ENCODE results near the gene SLC66A2. TPM values are rescaled to one million over a fixed set of nuclear protein-coding genes. Genes with fewer than 3 reads are reported as not detected.

The SLC66A2 gene
- total RNA-seq, 1 experiment from 2014 or later = 21.7 TPM

- Mint-ChIP-seq H3K9me3 (ENCODE audit: unreplicated experiment) (peaks cover 22% of the 10 kb centered on the region), H3K4me1 (ENCODE audit: insufficient read depth, unreplicated experiment) (no peaks in the 10 kb centered on the region), H3K27ac (ENCODE audit: low read depth, unreplicated experiment) (no peak overlapping the region), H3K36me3 (ENCODE audit: insufficient read depth, unreplicated experiment) (peaks cover 36% of the 10 kb centered on the region), H3K27me3 (ENCODE audit: insufficient read depth, unreplicated experiment) (no peaks in the 10 kb centered on the region), H3K4me3 (ENCODE audit: unreplicated experiment) (no peak overlapping the region)
- no TSS peak for BruUV-seq (replicated peaks)
- intact Hi-C loops (cut with micrococcal nuclease) = no loop called here
- ChIA-PET CTCF (no interaction called here), POLR2A (no interaction called here)
- TF ChIP-seq, protein P1, sequence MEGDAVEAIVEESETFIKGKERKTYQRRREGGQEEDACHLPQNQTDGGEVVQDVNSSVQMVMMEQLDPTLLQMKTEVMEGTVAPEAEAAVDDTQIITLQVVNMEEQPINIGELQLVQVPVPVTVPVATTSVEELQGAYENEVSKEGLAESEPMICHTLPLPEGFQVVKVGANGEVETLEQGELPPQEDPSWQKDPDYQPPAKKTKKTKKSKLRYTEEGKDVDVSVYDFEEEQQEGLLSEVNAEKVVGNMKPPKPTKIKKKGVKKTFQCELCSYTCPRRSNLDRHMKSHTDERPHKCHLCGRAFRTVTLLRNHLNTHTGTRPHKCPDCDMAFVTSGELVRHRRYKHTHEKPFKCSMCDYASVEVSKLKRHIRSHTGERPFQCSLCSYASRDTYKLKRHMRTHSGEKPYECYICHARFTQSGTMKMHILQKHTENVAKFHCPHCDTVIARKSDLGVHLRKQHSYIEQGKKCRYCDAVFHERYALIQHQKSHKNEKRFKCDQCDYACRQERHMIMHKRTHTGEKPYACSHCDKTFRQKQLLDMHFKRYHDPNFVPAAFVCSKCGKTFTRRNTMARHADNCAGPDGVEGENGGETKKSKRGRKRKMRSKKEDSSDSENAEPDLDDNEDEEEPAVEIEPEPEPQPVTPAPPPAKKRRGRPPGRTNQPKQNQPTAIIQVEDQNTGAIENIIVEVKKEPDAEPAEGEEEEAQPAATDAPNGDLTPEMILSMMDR (IDR thresholded peaks at IDR 0.05; ENCODE audit: unreplicated experiment) = no peak
- no peak for DNase-seq (ENCODE audit: unreplicated experiment)
Measured at GRCh38 chr18:79900610-79901570, 50.6 kb downstream of the SLC66A2 start.

DNA sequence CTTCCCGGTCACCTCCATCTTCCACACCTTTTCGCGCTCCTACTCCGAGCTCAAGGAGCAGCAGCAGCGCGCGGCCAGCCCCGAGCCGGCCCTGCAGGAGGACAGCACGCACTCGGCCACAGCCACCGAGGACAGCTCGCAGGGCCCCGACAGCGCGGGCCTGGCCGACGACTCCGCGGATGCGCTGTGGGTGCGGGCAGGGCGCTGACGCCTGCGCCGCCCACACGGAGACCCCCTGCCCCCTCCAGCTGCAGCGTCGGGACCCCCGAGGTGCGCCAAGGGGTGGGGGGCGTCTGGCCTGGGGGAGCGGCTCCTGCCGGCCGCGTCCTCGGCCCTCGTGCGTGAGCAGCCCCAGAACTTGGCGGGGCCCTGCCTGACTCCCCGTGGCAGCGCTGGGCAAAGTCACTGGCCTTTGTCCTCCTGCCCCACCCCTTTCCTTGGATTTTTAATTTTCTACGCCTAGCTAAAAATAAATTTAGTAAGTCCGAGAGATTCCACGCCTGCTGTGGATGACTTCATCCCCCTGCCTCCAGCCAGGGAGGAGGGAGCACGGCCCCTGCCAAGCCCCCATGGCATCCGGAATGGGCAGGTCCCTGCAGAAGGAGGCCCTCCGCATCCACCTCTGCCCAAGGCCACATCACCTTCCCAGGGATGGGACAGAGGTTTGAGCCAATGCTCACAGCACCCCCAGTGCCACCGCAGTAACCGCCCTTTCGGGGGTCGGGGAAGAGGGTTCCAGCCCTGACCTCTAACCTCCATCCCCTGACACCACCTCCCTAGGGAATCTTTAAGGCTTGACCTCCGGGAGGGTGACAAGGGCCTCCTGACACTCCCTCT lies 51.6 kb downstream of the SLC66A2 start:
- no peaks in the 10 kb centered on the region for H3K4me1 Mint-ChIP-seq (ENCODE audit: insufficient read depth, unreplicated experiment)
- CTCF ChIA-PET = no interaction called here
- TF ChIP-seq, protein P1 (IDR thresholded peaks at IDR 0.05; ENCODE audit: unreplicated experiment) = no peak
- no peak for DNase-seq (ENCODE audit: unreplicated experiment)
- H3K27ac Mint-ChIP-seq (ENCODE audit: low read depth, unreplicated experiment) = no peak overlapping the region
- no peak overlapping the region for H3K4me3 Mint-ChIP-seq (ENCODE audit: unreplicated experiment)
- intact Hi-C loops (cut with micrococcal nuclease) = no loop called here
- H3K36me3 Mint-ChIP-seq (ENCODE audit: insufficient read depth, unreplicated experiment) = peaks cover 30% of the 10 kb centered on the region
- POLR2A ChIA-PET = interaction anchor here (0.6 kb wide), 1 partner anchor 9 kb away, joined by 3 read pairs; no protein-coding TSS in a partner anchor
- H3K9me3 Mint-ChIP-seq (ENCODE audit: unreplicated experiment) = peaks cover 30% of the 10 kb centered on the region
- H3K27me3 Mint-ChIP-seq (ENCODE audit: insufficient read depth, unreplicated experiment) = no peaks in the 10 kb centered on the region
- BruUV-seq (replicated peaks) = no TSS peak

DNA sequence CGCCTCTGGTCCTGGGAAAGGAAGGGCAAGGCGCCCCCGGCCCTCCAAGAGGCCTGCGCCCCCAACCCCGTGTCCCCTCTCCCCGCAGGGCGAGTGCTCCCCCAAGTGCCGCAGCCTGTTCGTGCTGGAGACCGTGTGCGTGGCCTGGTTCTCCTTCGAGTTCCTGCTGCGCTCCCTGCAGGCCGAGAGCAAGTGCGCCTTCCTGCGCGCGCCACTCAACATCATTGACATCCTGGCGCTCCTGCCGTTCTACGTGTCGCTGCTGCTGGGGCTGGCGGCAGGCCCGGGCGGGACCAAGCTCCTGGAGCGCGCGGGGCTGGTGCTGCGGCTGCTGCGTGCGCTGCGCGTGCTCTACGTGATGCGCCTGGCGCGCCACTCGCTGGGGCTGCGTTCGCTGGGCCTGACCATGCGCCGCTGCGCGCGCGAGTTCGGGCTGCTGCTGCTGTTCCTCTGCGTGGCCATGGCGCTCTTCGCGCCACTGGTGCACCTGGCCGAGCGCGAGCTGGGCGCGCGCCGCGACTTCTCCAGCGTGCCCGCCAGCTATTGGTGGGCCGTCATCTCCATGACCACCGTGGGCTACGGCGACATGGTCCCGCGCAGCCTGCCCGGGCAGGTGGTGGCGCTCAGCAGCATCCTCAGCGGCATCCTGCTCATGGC lies 52.4 kb downstream of the SLC66A2 start:
- POLR2A ChIA-PET = no interaction called here
- peaks cover 38% of the 10 kb centered on the region for H3K9me3 Mint-ChIP-seq (ENCODE audit: unreplicated experiment)
- no peak for DNase-seq (ENCODE audit: unreplicated experiment)
- no peaks in the 10 kb centered on the region for H3K4me1 Mint-ChIP-seq (ENCODE audit: insufficient read depth, unreplicated experiment)
- H3K27me3 Mint-ChIP-seq (ENCODE audit: insufficient read depth, unreplicated experiment) = no peaks in the 10 kb centered on the region
- TF ChIP-seq, protein P1 (IDR thresholded peaks at IDR 0.05; ENCODE audit: unreplicated experiment) = no peak
- intact Hi-C loops (cut with micrococcal nuclease) = no loop called here
- H3K36me3 Mint-ChIP-seq (ENCODE audit: insufficient read depth, unreplicated experiment) = peaks cover 30% of the 10 kb centered on the region
- no peak overlapping the region for H3K4me3 Mint-ChIP-seq (ENCODE audit: unreplicated experiment)
- CTCF ChIA-PET = no interaction called here
- no peak overlapping the region for H3K27ac Mint-ChIP-seq (ENCODE audit: low read depth, unreplicated experiment)
- BruUV-seq (replicated peaks) = no TSS peak
